A673 (cell line): ENCODE results near the gene DNAH5.

Experiments
- EZH2 ChIP-seq: fragments of 200-600 bp; sonication (generic); IDR thresholded peaks from 2 replicates; pipeline ENCODE4 v1.6.1; 2017; ENCODE audit warnings: borderline replicate concordance, low read depth, mild to moderate bottlenecking, mixed read lengths, antibody characterized with exemption, low read length; ENCODE audit not compliant: poor library complexity, severe bottlenecking
- TF ChIP-seq, protein P1 (sequence below): fragments of 300-800, 200-600 bp; sonication (generic); conservative IDR thresholded peaks from 2 replicates; pipeline ENCODE4 v1.5.1; 2017; ENCODE audit warnings: low read depth, mild to moderate bottlenecking, antibody characterized with exemption, low read length, moderate library complexity, mixed read lengths

DNA sequence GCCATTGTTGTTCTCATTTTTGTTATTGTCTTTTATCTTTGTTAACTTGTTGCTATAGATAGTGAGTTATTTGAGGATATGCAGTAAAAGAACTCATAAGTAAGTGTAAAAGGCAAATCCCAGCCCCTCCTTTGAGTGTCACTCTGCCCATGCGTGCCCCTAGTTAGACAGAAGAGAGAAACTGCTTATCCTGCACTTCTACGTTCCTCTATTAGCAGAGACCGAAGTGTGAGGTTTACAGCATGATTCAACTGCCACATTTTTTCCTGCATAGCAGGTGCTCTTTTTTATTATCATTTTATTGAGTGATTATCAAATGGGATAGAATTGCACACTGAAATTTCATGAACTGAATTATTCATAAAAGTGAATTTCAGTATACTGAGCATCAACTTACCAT, 12.0 kb upstream of the DNAH5 start:
- TF ChIP-seq, protein P1, sequence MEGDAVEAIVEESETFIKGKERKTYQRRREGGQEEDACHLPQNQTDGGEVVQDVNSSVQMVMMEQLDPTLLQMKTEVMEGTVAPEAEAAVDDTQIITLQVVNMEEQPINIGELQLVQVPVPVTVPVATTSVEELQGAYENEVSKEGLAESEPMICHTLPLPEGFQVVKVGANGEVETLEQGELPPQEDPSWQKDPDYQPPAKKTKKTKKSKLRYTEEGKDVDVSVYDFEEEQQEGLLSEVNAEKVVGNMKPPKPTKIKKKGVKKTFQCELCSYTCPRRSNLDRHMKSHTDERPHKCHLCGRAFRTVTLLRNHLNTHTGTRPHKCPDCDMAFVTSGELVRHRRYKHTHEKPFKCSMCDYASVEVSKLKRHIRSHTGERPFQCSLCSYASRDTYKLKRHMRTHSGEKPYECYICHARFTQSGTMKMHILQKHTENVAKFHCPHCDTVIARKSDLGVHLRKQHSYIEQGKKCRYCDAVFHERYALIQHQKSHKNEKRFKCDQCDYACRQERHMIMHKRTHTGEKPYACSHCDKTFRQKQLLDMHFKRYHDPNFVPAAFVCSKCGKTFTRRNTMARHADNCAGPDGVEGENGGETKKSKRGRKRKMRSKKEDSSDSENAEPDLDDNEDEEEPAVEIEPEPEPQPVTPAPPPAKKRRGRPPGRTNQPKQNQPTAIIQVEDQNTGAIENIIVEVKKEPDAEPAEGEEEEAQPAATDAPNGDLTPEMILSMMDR: no peak
- no peak for TF ChIP-seq EZH2
